NOMO-1 (cell line): ENCODE data around the gene GPAT2.
"Not testable (repeated sequence)": the region's sequence is repeated elsewhere in the genome, so short reads cannot be mapped to it uniquely, and the experiment has no call there.

Experiments used
- DNase-seq, 2 experiments: peaks; one replicate each; lab custom pipeline; 2025; ENCODE audit not compliant: unreplicated experiment in 2 of 2; lab: John Stamatoyannopoulos, UW

GPAT2 gene

DNA sequence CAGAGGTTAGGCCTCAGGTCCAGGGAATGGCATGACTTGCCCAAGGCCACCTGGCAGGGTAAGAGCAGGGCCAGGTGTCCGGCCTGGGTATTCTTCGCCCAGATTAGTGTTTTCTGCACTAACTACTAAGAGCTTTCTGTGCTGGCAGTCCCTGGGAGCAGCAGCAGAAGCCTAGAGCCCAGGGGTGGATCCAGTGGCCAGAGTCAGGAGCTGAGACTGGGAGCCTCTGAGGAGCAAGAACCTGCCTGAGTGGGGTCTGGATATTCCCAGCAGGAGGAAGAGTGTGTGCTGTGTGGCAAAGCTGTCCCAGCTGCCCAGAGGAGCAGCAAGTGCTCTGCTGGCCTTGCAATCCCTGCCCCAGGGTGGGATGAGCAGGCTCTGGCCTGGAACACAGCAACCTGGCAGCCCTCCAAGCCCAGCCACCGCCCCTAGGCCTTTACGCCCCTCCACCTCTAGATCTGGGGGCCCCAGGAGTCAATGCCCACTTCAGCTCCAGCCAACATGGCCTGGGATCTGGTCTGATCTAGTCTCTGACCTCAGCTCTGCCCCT lies 30.7 kb upstream of the GPAT2 start:
- DNase-seq: no peak

DNA sequence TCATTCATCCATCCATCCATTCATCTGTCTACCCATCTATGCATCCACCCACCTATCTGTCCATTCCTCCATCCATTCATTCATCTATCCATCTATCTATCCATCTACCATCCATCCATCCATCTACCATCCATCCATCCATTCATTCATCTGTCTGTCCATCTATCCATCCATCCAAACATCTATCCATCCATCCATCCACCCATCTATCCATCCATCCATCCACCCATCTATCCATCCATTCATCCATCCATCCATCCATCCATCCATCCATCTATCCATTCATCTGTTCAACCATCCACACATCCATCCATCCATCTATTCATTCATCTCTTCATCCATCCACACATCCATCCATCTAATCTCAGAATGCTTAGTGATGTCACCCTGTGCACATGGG lies 30.0 kb upstream of the GPAT2 start:
- DNase-seq: not testable (repeated sequence)

DNA sequence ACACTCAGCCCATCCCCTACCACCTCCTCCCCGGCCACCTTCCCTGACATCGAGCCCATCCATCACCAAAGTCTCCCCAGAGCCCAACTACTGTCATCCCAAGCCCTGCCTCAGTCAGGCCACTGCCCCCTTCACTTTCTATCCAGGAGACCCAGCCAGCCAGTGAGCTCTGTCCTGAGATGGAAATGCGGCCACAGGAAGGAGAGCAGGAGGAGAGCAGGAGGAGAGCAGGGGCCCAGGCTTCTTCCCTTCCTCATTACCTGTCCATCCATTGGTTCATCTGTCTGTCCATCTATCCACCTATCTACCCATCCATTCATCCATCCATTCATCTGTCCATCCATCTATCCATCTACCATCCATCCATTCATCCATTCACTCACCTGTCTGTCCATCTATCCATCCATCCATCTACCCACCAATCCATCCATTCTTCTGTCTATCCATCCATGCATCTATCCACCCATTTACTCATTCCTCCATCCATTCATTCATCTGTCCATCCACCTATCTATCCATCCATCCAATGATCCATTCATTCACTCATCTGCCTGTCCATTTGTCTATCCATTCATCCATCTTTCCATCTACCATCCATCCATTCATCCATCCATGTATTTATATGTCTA lies 29.4 kb upstream of the GPAT2 start:
- not testable (repeated sequence) for DNase-seq

DNA sequence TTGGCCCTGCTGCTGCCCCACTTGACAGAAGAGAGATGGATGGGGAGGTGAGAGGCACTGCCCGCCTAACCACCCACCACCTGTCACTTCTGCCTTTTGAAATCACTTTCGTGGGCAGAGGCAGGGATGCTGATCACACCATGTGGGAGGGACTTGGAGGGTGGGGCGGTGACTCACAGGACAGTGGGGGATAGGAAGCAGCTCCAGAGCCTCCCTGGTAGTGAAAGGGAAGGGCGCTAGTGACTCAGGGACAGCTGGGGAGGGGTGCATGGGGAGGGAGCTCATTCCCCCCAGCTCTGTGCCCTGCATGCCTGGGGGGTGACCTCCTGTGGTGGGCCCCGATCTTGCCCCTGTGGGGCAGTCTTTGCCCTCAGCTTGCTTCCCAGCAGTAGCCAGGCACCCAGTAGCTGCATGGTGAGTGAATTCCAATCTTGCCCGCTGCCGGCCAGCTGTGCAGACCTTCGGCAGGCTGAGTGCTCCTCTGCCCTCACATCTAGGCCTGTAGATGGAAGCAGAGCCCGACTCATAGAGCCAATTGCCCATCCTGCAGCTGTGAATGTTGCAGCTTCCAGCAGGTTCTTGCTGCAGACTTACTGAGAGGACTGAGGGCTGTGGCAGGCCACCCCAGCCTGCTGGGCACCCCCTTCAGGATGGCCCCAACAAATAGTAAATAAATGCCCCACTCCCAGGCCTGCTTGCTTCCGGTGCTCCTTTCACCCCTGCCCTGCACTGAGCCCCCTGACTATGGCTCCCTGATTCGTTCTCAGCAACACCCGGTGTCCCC lies 28.6 kb upstream of the GPAT2 start:
- DNase-seq: not testable (repeated sequence)

DNA sequence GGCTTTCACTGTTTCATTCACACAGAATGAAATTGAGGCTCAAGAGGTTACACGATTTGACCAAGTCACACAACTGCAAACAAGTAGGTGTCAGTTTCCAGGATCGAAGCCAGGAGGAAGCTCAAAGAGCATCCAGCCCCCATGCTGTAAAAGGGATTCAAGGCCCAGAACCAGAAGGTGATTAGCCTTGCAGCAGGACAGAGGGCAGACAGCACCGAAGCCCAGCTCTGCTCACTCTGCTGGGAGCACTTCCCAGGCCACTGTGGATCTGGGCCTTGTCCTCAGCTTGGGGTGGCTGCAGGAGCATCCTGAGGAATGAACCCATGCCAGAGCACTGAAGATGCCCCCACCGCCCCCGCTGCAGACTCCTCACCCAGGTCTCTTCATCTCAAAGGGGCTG lies 27.8 kb upstream of the GPAT2 start:
- DNase-seq: not testable (repeated sequence)

DNA sequence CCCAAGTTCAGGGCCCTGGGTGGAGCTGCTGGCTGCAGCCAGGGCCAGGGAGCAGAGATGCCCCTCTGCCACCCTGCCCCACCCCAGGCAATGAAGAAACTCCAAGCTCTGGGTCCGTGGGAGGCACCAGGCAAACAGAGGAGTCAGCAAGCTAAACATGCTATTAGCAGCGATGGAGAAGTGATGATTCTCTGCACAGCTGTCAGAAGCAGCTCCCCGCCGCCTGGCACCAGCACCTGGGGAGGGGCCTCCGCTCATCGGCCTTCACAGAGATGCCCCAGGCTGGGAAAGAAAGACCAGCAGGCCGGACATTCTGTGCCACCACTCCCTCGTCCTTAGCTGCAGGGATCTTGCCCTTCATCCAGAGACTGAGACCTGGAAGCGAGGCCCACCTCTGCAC lies 27.2 kb upstream of the GPAT2 start:
- DNase-seq: not testable (repeated sequence)

DNA sequence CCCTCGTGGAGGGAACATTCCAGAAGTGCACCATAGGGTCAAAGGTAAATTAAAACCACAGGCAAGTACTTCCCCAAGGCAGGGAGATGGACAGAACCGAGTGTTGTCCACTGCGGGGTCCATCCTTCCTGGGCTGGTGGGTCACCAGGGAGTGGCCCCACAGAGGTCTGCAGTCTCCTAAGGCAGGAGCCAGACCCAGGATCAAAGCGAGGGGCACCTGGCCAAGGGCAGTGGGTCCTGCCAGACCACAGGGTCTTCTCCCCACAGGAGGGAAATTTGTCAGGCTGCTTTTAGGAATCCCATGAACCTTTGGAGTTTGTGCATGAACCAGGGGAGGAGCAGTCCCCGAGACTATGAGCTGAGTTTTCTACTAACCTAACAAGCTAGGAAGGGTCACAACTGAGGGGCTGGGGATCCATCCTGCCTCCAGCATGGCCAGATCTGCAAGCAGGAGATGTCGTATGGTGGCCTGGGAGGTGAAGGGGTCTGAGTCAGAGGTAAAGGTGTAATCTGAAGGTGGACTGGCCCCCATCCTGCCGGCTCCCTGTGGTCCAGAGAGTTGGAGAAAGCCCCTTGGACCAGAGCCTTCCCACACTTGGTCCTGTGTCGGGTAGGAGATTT lies 26.6 kb upstream of the GPAT2 start:
- not testable (repeated sequence) for DNase-seq

DNA sequence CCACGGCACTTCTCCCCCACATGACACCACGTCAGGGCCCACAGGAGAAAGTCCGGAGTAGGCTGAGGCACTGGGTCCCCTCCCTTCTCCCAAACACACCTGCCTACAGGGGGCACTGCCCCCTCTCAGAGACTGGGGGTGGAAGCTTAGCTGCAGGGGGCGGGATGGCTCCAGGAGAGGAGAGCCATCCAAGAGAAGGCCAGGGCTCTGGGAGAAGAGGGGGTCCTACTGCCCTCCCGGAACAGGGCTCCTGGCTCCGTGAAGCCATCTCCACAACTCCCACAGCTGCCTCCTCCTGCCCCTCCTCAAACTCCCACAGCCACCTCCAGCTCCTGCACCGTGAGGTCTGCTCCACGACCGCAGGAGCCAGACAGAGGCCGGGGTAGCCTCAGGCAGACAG lies 25.6 kb upstream of the GPAT2 start:
- not testable (repeated sequence) for DNase-seq

DNA sequence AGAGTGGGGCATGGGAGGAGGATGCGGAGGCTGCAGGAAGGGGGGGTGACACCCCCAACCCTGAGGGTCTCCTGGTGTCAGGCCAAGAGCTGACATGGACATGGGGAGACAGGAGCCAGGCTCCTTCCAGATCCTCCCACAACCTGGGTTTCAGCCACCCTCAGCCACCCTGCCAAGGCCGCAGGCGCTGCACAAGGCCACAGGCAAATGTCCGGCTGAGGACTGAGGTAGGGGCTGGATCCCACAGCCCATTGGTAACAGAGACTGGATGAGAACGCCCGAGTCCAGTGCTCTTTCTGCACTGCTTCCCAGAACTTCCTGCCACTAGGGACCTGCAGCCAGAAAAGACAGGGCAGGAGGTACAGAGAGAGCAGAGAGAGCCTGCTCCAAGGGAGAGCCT lies 24.7 kb upstream of the GPAT2 start:
- DNase-seq: not testable (repeated sequence)

DNA sequence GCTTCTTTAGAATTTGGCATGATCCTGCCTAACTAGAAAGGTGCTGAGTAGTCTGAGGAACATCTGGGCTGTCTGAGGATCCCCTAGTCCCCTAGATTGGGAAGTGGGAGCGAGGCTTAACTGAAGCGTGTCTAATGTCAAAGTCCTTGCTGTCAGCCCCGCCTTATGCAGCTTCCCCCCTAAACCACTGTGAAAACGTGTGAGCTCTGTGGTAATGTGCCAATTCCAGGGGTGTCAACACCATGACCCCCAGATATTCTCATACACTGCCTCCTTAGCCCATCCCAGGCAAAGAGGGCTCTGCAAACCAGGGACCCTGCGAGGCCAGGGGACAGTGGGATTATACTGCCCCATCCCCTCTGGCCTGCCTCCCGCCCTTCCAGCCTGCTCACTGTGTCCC lies 21.1 kb upstream of the GPAT2 start:
- not testable (repeated sequence) for DNase-seq

DNA sequence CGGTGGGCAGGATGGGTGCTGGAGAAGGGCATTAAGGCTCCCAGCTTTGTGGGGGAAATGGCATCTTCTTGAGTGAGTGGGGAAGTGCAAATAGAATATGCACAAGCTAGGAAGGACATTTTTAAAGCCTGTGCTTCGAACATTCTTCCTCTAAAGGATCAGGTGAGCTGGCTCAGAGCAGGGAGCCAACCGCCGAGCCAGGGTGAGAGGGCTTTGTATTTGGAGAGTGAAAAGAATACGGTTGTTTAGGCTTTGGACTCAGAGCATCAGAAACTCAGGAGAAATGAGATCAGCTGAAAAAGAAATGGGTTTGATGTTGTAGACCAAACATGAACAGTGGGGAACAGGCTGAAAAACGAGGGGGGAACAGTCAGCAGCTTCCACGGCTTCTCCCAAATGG lies 19.8 kb upstream of the GPAT2 start:
- not testable (repeated sequence) for DNase-seq

DNA sequence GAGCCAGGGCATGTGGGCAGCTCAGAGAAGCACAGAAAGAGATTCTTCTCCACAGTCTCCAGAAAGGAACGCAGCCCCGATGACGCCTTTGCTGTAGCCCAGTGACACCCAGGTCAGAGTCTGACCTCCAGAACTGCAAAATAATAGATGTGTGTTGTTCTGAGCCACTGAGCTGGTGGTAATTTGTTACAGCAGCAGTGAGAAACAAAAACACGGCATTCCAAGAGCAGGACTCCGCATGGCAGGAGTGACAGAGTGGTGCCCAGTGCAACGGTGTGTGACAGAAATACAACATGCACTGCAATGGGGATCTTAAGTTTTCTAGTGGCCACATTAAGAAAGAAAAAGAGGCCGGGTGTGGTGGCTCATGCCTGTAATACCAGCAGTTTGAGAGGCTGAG lies 18.7 kb upstream of the GPAT2 start:
- not testable (repeated sequence) for DNase-seq

DNA sequence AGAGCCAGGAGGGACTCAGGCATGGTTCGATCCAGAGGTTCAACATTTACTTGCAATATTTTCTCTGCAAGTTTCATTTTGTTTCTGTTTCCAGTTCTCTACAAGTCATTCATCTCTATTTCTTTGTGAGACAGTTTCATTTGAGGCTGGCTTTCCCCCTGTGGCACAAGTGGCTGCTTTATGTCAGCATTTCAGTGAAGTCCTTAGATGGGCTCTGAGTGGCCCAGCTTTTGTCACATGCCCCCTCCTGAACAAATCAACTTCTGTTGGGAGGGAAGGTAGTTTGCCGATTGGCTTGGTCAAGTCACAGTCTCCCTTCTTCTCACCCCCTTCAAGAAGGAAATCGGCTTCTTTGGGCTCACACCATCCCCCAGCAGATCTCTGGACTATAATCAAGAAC lies 17.9 kb upstream of the GPAT2 start:
- DNase-seq: not testable (repeated sequence)

DNA sequence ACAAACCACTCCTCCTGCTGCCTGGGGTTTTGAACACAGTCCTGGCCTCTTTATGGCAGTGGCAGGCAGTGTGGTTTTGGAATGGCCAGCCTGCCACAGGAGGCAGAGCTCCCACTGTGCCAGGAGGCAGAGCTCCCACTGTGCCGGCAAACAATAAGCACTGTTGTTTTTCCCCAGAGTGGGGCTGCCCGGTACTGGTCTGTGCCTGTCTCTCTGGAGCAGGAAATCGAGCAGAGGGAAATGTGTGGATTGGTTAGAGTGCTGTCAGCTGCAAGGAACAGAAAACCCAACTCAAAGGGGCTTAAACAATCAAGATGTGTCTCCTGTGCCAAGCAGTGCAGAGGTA lies 15.2 kb upstream of the GPAT2 start:
- DNase-seq: not testable (repeated sequence)

DNA sequence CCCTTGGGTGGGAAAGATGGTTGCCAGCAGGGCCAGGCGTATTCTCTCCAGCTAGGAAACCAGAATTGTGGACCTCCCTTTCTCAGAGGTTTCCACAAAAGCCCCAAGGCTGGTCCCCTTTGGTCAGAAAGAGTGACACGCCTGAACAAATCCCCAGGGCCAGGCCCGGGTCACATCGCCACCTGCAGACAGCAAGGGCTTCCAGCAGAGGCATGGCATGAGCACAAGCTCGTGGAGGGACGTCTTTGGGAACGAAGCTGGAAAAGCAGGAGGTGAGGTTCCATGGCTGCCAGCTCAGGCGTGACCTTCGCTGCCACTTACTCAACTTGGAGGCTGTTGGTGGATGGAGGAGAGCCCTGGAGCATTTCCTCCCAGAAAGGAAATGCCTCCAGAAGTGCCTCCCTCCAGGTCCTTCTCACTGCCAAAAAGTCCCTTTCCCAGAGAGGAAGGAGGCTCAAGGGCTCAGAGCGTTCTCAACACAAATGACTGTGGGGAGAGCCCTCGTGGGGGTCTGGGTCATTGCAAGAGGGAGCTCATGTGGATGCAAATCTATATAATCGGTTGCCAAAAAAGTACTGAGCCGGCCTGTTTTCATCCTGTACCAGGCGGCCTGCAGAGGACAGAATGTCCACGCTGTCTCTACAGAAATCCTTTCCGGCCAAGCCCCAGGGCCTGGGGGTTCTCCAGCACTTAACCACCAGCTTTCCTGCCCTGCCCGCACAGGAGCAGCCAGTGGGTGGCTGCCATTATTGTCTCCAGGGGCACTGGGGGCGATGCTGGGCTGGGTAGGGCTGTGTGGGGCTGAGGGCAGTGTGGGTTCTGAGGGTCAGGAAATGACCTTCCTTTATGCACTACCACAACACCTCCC lies 14.6 kb upstream of the GPAT2 start:
- not testable (repeated sequence) for DNase-seq

DNA sequence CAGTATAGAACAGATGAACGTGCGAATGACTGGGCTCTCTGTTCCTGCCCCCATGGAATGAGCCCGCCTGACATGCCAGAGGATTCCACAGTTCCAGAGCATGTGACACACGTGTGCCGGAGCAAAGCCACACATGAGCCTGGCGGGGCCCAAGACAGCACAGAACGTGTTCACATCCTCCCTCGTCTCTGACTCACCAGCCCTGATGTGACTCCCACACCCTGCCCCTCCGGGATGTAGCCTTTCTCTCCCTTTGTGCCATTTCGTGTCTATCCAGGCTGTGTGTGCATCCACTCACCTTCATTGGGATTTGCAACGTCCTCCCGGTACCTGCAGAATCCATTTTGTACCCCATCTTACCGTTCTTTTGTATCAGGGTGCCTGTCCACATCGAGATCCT lies 838 bp upstream of the GPAT2 start:
- DNase-seq: not testable (repeated sequence)

DNA sequence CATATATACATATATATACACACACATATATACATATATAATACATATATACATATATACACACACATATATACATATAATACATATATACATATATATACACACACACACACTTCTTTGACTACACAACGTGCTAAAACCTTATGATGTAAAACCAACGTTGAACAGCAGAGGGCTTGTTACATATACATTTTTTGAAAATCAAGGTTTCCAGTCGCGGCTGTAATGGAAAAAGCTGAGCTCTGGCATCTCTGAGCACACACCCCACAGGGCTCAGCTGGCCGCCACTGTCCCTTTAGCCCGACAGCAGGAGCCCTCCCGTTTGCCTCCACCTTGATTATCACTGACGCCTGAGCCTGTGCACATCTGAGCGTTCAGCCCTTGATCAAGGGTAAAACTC lies 719 bp downstream of the GPAT2 start:
- DNase-seq: not testable (repeated sequence)

DNA sequence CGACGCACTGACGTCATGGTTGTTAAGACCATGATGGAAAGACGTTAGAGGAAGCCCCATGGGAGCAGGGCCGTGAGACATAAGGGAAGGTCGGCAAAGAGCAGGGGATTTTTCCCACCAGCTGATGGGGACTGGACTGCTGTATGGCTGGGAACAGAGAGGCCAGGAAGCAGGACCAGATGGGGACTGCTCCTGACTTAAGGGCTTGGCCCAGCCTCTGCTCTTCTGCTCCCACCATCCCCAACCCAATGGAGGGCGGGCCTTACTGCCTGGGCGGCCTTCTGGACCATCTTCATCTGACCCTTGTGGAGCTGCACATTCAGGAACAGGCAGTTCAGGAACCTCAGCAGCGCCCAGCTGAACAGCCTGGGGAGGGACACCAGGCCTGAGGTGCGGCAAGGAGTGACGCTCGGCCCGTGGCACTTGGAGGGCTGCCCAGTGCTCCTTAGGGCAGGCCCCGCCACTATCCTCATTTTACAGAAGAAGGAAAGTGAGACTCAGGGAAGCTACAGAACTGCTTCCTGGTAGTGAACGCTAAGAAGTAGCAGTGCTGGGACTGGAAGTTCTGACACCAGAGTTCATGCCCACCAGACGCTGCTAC lies 6.9 kb downstream of the GPAT2 start:
- not testable (repeated sequence) for DNase-seq

DNA sequence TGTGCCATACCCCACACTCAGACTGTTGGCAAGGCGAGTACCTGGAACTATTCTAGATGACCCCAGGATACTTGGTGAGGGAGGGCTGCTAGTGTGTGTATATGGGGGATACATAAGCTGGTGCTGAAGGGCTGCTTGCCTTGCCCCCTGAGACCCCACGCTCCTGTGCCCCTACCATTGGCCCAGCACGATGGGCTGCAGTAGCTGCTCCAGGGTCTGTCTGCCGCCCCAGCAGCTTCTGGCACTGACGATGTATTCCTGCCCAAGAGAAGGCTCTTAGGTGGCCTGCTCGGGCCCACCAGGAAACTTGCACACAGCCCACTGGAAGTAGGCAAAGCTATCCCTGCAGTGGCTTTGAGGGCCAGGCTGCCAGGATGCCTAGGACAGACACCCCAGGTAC lies 9.0 kb downstream of the GPAT2 start:
- not testable (repeated sequence) for DNase-seq

DNA sequence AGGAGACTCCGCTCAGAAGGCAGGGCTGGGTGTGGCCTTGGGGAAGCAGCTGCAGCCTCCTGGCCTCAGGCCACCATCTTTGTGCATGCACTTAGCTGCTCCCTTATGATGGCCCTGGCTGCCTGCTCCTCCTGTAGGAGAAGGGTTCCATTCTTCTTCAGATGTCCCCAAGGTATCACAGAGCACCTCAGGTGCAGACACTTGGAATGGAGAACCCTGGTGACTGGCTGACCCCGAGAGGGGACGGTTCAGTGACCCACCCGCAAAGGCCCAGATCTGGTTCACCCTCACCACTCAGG lies 9.6 kb downstream of the GPAT2 start:
- DNase-seq: no peak
